ENCODE results near the gene ATG4D. TPM values are rescaled to one million over a fixed set of nuclear protein-coding genes. Genes with fewer than 3 reads are reported as not detected.

ATG4D gene
- total and polyA plus RNA-seq, 2 of the 4 experiments (the other 2 are of a cell fraction): 8.2 to 21.8 TPM

DNA sequence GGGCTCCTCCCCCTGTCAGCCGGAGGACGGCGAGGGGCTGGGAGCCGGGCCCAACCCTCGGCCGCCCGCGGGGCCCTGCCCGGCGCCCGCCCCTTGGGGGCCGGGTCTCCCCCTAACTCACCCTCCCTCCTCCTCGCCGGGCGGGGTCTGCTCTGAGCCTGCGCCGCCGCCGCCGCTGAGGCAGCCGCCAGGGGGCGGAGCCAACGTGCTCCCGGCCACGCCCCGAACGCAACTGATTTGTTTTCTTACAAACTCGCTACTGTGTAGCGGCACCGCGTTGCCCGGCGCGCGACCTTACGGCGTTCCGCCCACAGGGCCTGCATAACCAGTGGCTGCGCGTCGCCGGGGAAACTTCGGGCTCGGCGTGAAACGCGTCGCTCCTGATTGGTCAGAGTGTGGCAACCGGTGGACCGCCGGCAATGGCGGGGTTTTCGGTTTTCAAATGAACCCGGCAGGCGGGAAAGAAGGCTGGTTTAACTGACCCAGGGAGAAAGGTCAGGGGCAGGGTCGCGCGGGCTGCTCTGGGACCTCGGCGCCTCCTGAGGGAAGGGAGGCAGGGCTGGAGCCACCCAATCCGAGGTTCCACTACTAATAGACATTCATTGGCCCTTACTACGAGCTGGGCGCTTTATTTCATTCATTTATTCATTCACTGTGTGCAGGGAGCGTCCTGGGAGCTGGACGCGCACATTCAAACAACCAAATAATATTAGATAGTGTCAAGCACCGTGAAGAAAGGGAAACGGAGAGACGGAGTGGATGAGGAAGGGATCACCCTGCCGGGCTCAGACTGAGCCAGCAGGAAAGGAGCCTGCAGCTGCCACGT lies 25.3 kb downstream of the ATG4D start, which contains the start of gene CDKN2D:
Gene CDKN2D (minus strand): TSS at position 154 of the 826 bp plus-strand sequence. CDS start 326 bp downstream, outside the sequence.
- in situ Hi-C loops (cut with MboI; ENCODE audit: low sequenced_read_pairs) (no loop called here), dilution Hi-C loops (cut with HindIII; ENCODE audit: low sequenced_read_pairs, unreplicated experiment) (no loop called here), intact Hi-C loops (cut with micrococcal nuclease) (no loop called here)
- peak within 1 kb of the TSS; percentile 79 for H4K91ac ChIP-seq (ENCODE audit: insufficient read depth, low read depth, low read length)
- no peak within 1 kb of the TSS for H4K5ac ChIP-seq (ENCODE audit: low read depth, low read length)
- no peak within 1 kb of the TSS for H3K18ac ChIP-seq (ENCODE audit: low read depth, low read length)
- H2BK120ac ChIP-seq (ENCODE audit: low read depth, low read length): peak within 1 kb of the TSS; percentile 66
- peak within 1 kb of the TSS; percentile 96 for H2AFZ ChIP-seq (replicated peaks; ENCODE audit: low read length, poor library complexity)
- peak within 1 kb of the TSS; percentile 93 for H2AK9ac ChIP-seq (replicated peaks; ENCODE audit: low read depth, low read length, poor library complexity)
- 0% methylated on average over 16 of the region's 71 CpGs; no CpG with 5 or more reads in 1 of the 2 experiments for WGBS, 2 experiments (ENCODE audit: extremely low coverage in 2 of 2, insufficient read length in 1 of 2)
- H3K4ac ChIP-seq (ENCODE audit: low read depth, low read length): peak within 1 kb of the TSS; percentile 84
- ChIA-PET CTCF (no interaction called here), POLR2A (ENCODE audit: unreplicated experiment) (interaction anchor here (0.6 kb wide), 1 partner anchor 89 kb away, joined by 3 read pairs; no protein-coding TSS in a partner anchor)
- 0 out of 2 replicates have a peak, but pooled peaks cover 4% of the 10 kb centered on the region for H3K9me1 ChIP-seq (ENCODE audit: insufficient read depth, low read length)
- no peaks in the 10 kb centered on the region for H3K36me3 ChIP-seq (ENCODE audit: control insufficient read depth, insufficient read depth, low read length)
- no peak within 1 kb of the TSS for H2BK20ac ChIP-seq (ENCODE audit: low read depth, low read length)
- H3K9me3 ChIP-seq (ENCODE audit: control insufficient read depth, insufficient read depth, low read length): no peaks in the 10 kb centered on the region
- peak within 1 kb of the TSS; percentile 22; the same call in 1 of the 2 replicates for H3K27ac ChIP-seq (ENCODE audit: insufficient read depth, low read length)
- H2AK5ac ChIP-seq (ENCODE audit: low read depth, low read length): peak within 1 kb of the TSS; percentile 83
- peak within 1 kb of the TSS; percentile 87 for H3K4me2 ChIP-seq (ENCODE audit: low read depth, low read length)
- H3K9ac ChIP-seq (ENCODE audit: low read depth, low read length): peak within 1 kb of the TSS; percentile 55
- H3K23ac ChIP-seq (ENCODE audit: low read depth, low read length): peak within 1 kb of the TSS; percentile 48; the same call in 1 of the 2 replicates
- H3K79me1 ChIP-seq (ENCODE audit: low read depth in 1 of 2, low read length in 2 of 2): peaks cover 22 to 41% of the 10 kb centered on the region in 2 experiments
- peaks cover 2% of the 10 kb centered on the region for H3K4me1 ChIP-seq (ENCODE audit: control insufficient read depth, insufficient read depth, low read length)
- DNase-seq: peak; percentile 99
- peak within 1 kb of the TSS; percentile 50; the same call in 2 of the 3 replicates for H2BK15ac ChIP-seq (ENCODE audit: low read depth, low read length)
- H3K4me3 ChIP-seq (ENCODE audit: insufficient read depth, low read depth, low read length): peak within 1 kb of the TSS; percentile 70
- H3K27me3 ChIP-seq (ENCODE audit: control insufficient read depth, insufficient read depth, low read length): no peaks in the 10 kb centered on the region
- H2BK5ac ChIP-seq (ENCODE audit: low read depth, low read length, poor library complexity, severe bottlenecking): peak within 1 kb of the TSS; percentile 4
- no TSS peak for BruUV-seq (replicated peaks)
- peak within 1 kb of the TSS; percentile 86 for H3K56ac ChIP-seq (ENCODE audit: extremely low read depth, insufficient read depth, low read length)
- ATAC-seq (ENCODE audit: low read depth): peak; percentile 86
- peak within 1 kb of the TSS; percentile 79 to 93; a peak in 3 of 4 replicates for H4K8ac ChIP-seq (ENCODE audit: low read depth in 2 of 2, low read length in 2 of 2)
- H4K20me1 ChIP-seq (ENCODE audit: insufficient read depth, low read length): no peaks in the 10 kb centered on the region
- H3K14ac ChIP-seq (replicated peaks; ENCODE audit: low read depth, low read length): peak within 1 kb of the TSS; percentile 93
- TF ChIP-seq RCOR1 (IDR thresholded peaks at IDR 0.05; ENCODE audit: insufficient replicate concordance, low read length) (no peak), RFX5 (IDR thresholded peaks at IDR 0.05; ENCODE audit: low read depth, low read length) (peak; percentile 96), SMC3 (IDR thresholded peaks at IDR 0.05; ENCODE audit: low read depth, low read length) (no peak), POLR2A (IDR thresholded peaks at IDR 0.05; ENCODE audit: low read depth, low read length) (peak; percentile 21; the same call in 1 of the 2 replicates), RAD21 (IDR thresholded peaks at IDR 0.05; ENCODE audit: low read length) (no peak), MAZ (IDR thresholded peaks at IDR 0.05; ENCODE audit: borderline replicate concordance, low read depth, low read length) (peak; percentile 98), NFE2L2 (IDR thresholded peaks at IDR 0.05; ENCODE audit: low read depth, low read length) (no peak), MXI1 (IDR thresholded peaks at IDR 0.05; ENCODE audit: borderline replicate concordance, low read depth, low read length) (peak; percentile 88), CHD1 (IDR thresholded peaks at IDR 0.05; ENCODE audit: low read depth, low read length) (no peak), FOS (IDR thresholded peaks at IDR 0.05; ENCODE audit: low read depth, low read length) (peak; percentile 22; the same call in 1 of the 2 replicates), MAFK (IDR thresholded peaks at IDR 0.05; ENCODE audit: low read depth, low read length) (no peak)
- TF ChIP-seq, protein P1, sequence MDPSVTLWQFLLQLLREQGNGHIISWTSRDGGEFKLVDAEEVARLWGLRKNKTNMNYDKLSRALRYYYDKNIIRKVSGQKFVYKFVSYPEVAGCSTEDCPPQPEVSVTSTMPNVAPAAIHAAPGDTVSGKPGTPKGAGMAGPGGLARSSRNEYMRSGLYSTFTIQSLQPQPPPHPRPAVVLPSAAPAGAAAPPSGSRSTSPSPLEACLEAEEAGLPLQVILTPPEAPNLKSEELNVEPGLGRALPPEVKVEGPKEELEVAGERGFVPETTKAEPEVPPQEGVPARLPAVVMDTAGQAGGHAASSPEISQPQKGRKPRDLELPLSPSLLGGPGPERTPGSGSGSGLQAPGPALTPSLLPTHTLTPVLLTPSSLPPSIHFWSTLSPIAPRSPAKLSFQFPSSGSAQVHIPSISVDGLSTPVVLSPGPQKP (IDR thresholded peaks at IDR 0.05; ENCODE audit: borderline replicate concordance, low read depth, low read length): no peak
- TF ChIP-seq, protein P2, sequence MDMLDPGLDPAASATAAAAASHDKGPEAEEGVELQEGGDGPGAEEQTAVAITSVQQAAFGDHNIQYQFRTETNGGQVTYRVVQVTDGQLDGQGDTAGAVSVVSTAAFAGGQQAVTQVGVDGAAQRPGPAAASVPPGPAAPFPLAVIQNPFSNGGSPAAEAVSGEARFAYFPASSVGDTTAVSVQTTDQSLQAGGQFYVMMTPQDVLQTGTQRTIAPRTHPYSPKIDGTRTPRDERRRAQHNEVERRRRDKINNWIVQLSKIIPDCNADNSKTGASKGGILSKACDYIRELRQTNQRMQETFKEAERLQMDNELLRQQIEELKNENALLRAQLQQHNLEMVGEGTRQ (IDR thresholded peaks at IDR 0.05; ENCODE audit: low read depth, low read length): peak; percentile 15; the same call in 1 of the 2 replicates
